Myocyte (in vitro differentiated cells): ENCODE results near the gene ONECUT2. TPM values are rescaled to one million over a fixed set of nuclear protein-coding genes. Genes with fewer than 3 reads are reported as not detected.

Source experiments
- DNase-seq: peaks from one replicate; pipeline ENCODE4 v3.0.0-alpha.2; 2012; ENCODE audit warnings: low read depth
- total RNA-seq: library from RNA; depleted of rRNA; stranded (reverse); fragments of >200 nt; gene quantifications from 2 replicates; pipeline ENCODE4 v1.2.3, GENCODE V29; 2014

ONECUT2 gene
- total RNA-seq, 1 donor from 2014 or later = 0.05 TPM

DNA sequence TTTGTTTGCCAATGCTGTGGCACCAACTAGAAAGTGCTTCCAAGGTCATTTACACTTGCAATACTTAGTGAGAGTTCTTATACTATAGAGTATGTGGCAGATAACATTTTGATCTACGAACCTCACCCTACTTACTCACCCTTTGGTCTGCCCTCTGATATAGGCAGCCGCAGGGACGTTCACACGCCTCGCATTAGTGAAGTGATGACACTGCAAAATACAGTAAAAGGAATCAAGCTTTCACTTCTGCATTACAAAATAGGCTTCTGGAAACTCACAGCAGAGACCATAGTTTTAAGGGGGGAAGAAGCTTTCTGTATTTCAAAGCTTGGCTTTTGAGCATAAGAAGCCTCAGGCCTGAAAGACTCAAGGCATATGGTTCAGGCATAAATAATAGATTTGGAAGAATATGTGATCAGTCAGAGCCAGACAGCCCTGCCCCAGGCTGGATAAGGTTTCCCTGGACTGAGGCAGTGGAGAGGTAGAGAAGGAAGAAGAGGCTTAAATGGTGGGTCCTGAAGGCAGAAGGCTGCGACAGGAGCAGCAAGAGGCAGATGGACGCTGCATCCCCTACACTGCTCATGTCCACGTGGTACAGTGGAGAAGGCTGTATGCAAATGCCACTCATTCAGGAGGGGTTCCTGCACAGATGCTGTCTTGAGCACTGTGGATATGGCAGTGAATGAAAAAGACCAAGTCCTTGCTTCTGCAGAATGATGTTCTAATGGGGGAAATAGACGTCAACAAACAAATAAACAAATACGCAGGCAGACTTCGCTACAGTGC, 88.2 kb downstream of the ONECUT2 start:
- no peak for DNase-seq

- no peak for DNase-seq
Measured at GRCh38 chr18:57527556-57528229, 92.5 kb downstream of the ONECUT2 start.

- DNase-seq = no peak
Measured at GRCh38 chr18:57529151-57529550, 94.0 kb downstream of the ONECUT2 start.

GRCh38 chr18:57533006-57533867, 98.1 kb downstream of the ONECUT2 start:
- peak; percentile 9 for DNase-seq

- DNase-seq = no peak
Measured at GRCh38 chr18:57533868-57534510, 98.8 kb downstream of the ONECUT2 start.

- DNase-seq = no peak
Measured at GRCh38 chr18:57534511-57534909, 99.3 kb downstream of the ONECUT2 start.

GRCh38 chr18:57538614-57539013, 103.4 kb downstream of the ONECUT2 start:
- DNase-seq = no peak

DNA sequence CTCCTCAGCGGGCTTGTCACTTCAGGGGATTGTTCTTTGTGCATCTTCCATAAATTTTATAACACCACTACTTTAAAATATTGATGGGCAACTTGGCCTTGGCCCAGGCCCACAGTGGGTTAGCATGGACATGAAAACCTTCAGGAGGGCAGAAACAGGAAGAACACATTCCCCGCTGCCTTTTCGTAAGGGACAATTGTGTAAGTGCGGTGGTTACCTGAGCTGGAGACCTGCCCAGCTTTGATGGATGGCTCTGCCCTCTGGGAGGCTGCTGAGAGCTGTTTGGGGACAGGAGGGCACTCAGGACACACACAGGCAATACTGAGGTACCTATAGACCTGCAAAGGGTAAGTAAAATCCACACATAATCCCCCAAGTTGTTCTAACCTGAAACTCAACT, 104.5 kb downstream of the ONECUT2 start:
- DNase-seq = no peak

Other genes starting within 250 kb of the ONECUT2 start
- not detected in 2 replicates for gene ST8SIA3, start 82.8 kb upstream of the ONECUT2 start, total RNA-seq
- gene FECH, start 151.3 kb downstream of the ONECUT2 start, total RNA-seq = 52.5 and 79.6 TPM in 2 replicates
- gene NARS1, start 186.5 kb downstream of the ONECUT2 start, total RNA-seq = 207 and 282 TPM in 2 replicates